ENCODE measurements around the gene KIF16B.

GRCh38 chr20:16261733-16262273, 311.4 kb downstream of the KIF16B start:
- TF ChIP-seq PCBP2 (IDR thresholded peaks at IDR 0.05; ENCODE audit: low read depth, low read length, poor library complexity, severe bottlenecking) (no peak), MXI1 (IDR thresholded peaks at IDR 0.05; ENCODE audit: low read depth, low read length) (no peak), CAMTA2 (CRISPR knock-in tag; conservative IDR thresholded peaks at IDR 0.05) (no peak), PTRF (tag; IDR thresholded peaks at IDR 0.05) (no peak), POLR2AphosphoS5 (IDR thresholded peaks at IDR 0.05; ENCODE audit: control insufficient read depth, insufficient read depth, low read depth, low read length) (no peak), TSC22D4 (tag; IDR thresholded peaks at IDR 0.05) (no peak)
